Measurements from ENCODE around the gene GALT. TPM values are rescaled to one million over a fixed set of nuclear protein-coding genes. Genes with fewer than 3 reads are reported as not detected.

Gene GALT
- total RNA-seq, 2 donors from 2014 or later, result 22.2 to 33.0 TPM

DNA sequence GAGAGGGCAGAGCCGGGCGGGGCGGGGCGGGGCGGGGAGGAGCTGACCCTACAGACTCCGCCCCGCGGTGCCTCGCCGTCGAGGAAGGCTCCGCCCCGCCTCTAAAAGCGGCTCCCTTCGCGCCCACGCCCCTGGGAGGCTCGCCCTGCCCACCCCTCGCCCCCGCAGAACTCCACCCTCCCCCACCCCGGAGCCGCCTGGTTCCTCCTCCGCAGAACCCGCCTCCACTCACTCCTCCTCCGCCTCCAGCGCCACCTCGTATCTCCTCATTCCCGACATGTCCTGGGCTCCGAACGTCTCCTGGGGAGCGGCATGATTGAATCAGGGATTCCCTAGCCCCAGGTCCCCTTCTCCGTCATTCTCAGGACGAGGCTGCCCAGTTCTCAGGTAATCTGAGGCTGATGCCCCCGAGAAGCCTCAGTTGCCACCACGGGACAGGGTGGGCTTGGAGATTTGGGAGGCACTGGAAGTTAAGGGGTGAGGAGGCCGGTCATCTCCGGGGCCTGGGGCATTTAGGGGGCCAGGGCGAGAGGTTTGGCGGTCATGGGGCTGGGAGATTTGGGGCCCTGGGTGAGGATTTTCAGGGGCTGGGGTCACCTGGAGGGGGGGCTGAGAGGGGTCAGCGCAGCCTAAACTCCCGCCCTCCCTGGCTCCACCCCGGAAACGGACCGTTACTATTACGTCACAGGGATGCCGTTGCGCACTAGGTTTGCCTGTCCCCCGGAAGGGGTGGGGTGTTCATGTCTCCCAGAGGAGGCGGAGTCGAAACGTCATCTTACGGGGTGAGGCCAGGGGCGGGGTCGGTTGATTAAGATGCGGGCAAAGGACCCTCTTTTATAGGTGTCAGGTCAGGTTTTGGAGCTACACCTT, 19.1 kb downstream of the GALT start:
- intact Hi-C loops (cut with DNase I), result no loop called here
- peak; percentile 98 for DNase-seq (ENCODE audit: low spot score)

DNA sequence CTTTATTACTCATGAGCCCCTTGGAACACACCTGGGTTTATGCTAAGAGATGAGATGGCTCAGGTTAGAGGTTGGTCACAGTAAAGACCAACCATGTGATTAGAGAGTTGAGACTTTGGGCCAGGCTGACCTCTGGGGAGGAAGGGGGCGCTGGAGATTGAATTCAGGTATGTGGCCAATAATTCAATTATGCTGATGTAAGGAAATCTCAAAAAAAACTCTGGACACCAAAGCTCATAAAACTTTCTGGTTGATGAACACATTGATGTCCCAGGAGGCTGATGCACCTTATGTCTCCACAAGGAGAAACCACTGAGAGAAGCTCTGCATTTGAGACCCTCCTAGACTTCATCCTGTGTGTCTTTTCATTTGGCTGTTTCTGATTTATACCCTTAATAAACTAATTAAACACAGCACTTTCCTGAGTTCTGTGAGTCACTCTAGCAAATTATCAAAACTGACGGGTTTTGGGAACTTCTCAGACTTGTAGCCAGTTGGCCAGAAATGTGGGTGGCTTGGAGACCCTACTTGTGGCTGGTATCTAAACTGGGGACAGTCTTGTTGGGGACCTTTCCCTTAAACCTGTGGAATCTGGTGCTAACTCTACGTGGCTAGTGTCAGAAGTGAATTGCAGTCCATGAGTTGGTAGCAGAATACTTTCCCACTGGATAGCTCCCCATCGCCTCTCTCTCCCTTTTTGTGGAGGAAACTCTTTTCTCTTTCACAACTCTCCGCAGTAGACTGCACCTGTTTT, 23.5 kb downstream of the GALT start:
- intact Hi-C loops (cut with DNase I), result no loop called here
- DNase-seq (ENCODE audit: low spot score), result no peak

DNA sequence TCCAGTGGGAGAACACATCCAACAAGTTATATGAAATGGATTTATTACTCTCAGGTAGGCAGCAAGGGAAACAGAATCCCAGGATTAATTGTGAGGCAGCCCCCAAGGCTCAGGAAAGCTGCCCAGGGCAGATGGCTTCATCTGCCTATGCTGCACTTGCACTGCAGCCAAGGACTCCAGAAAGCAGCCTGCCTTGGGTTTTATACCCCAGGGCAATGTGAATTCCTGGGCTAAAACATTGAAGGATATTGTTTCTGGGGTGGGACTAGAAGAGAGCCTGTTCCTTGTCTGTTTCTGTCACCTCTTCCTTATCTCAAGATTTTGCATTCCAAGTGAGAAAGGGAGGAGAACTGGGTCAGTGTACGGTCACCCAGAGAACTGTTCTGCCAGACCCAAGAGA, 24.8 kb downstream of the GALT start:
- intact Hi-C loops (cut with DNase I), result no loop called here
- DNase-seq (ENCODE audit: low spot score), result no peak

DNA sequence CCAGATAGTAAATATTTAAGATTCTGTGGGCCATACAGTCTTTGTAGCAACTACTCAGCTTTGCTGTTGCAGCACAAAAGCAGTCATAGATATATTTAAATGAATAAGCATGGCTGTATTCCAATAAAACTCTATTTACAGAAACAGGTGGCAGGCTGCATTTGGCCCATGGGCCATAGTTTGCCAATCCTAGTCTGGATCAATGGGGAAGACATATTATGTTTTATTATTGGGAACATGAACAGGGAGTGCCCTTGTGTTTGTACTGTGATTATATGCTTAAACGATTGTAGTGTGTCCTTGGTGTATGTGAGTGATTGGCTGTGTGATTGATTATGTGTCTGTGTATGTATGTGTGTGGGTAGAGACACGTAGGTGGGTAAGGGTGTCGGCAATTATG, 28.0 kb downstream of the GALT start:
- DNase-seq (ENCODE audit: low spot score), result no peak
- intact Hi-C loops (cut with DNase I), result no loop called here

DNA sequence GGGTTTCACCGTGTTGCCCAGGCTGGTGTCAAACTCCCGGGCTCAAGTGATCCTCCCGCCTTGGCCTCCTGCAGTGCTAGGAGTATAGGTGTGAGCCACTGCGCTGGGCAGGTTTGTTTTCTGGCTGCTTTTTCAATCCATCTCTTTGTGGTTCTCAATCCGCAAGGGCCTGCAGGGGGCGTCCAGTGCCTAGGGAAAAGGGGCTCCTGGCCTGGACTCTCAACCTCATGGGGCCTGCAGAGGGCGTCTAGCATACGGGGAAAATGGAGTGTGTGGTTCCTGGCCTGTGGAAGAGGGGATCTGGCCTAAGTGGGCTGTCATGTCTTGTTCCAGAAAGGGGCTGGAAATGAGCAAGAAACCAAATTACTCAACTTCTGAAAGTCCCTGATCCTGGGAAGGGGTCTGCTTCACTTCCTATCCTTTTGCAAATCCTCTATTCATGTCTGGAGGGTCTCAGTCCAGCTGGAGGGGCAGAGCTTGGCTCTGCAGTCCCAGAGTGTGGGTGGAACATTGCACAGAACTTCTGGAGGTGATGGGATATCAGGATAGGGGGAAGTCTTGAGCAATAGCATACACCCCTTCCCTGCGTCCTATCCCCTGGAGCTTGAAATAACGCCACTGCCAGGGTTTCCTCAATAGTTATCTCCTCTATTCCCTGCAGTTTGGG, 28.7 kb downstream of the GALT start:
- intact Hi-C loops (cut with DNase I), result no loop called here
- peak; percentile 93 for DNase-seq (ENCODE audit: low spot score)

DNA sequence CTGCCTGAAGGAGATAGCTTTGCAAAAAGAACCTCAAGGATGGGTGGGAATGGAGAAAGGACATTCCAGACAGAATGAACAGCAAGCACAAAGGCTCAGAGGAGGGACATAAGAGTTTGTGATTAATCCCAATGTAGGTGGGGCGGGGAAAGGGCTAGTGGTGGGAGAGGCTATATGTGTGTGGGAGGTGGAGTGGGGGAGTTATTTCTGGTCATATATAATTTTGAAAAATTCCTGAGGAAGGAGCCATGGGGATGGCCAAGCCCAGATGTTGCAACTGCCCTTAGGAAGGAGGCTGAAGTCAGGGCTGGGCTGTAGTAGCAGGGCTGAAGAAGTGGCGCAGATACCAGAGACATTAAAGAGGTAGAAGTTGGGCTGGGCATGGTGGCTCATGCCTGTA, 29.4 kb downstream of the GALT start:
- intact Hi-C loops (cut with DNase I), result no loop called here

DNA sequence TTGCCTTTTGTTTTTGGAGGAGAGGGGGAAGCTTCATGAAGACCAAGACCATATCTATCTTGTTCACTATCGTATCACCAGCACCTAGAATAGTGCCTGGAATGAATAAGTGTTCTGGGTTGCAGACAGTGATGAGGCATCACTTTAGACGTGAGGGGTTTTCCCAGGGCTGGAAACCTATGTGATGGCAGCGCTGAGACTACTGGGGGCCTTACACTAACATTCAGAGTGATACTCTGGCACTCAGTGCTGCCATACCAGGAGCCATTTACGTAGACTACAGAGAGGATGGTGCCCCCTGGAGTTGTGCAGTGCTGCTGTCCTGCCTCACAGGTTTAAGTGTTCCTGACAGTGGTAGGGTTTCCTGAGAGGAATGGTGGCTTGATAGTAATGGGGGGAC, 37.7 kb downstream of the GALT start:
- no peak for DNase-seq (ENCODE audit: low spot score)
- intact Hi-C loops (cut with DNase I), result no loop called here

More for the DNA sequence above, 29.4 kb downstream of the GALT start:
- DNase-seq (ENCODE audit: low spot score), result no peak

DNA sequence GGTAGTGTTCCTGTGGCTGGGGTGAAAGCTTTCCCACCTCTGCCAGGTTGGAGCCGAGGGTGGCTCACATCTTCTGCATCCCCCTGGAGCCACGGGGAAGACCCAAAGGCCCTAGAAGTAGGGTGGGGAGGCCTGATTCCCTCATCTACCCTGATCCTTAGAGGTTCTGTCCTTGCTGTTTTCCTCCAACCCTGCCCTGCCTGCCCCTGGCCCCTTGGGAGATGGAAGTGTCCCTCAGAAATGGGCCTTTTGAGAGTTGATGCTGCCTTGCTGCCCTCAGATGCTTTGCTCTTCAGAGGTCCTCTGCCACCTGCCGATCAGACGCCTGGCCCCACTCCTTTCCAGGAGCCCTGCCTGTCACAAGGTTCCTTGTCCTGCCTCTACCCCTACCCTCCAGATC, 38.3 kb downstream of the GALT start:
- intact Hi-C loops (cut with DNase I), result no loop called here
- DNase-seq (ENCODE audit: low spot score), result no peak

DNA sequence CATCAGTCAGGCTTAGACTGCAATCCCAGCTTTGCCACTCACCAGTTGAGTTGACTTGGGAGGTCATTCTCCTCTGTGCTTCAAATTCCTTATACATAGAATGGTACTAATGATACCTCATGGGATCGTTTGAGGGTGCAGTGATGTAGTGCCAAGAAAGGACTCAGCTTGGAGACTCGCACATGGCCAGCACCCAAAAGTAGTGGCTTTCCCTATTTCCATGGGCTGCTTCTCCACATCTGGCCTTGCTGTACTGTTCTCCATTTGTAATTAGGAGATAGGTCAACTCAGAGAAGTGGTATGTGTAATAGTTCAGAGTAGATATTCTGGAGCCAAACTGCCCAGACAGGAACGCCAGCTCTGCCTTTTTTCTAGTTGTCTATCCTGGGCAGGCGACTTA, 39.1 kb downstream of the GALT start:
- DNase-seq (ENCODE audit: low spot score), result no peak
- intact Hi-C loops (cut with DNase I), result no loop called here

DNA sequence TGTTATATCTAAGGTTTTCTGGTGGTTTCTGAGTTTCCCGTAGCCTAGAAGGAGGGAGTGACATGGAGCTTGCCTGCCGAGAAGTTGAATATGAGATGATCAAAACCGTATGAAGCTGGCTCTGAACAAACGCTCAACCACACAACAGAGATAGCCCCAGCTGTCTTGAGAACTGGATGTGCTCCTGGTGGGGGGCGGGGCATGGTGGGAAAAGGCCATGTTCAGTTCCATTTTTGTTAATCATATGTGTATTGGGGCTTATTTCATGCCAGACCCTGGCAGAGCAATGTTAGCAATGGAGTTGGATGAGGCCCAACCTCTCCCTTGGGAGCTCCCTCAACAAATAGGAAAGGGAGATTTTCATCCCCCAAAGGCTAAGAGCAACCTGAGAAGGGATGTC, 39.8 kb downstream of the GALT start:
- DNase-seq (ENCODE audit: low spot score), result peak; percentile 94
- intact Hi-C loops (cut with DNase I), result no loop called here

DNA sequence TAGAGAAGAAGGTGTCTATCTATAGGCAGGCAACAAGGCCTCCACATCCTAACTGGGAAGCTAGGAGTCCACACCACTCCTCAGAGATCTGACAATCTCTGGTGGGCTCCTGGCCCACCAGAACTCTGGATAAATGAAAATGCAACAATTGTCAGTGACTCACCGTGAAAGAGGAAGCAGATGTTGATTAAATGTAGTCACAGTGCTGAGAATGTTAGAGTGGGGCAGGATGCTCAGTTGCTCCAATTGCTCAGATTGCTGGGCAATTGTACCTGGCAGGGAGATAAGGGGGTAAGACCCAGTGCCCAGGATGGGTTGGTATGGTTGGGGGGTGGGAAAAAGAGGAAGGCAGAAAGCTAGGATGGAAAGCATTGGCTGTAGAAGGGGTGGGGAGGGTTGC, 40.3 kb downstream of the GALT start:
- no peak for DNase-seq (ENCODE audit: low spot score)

DNA sequence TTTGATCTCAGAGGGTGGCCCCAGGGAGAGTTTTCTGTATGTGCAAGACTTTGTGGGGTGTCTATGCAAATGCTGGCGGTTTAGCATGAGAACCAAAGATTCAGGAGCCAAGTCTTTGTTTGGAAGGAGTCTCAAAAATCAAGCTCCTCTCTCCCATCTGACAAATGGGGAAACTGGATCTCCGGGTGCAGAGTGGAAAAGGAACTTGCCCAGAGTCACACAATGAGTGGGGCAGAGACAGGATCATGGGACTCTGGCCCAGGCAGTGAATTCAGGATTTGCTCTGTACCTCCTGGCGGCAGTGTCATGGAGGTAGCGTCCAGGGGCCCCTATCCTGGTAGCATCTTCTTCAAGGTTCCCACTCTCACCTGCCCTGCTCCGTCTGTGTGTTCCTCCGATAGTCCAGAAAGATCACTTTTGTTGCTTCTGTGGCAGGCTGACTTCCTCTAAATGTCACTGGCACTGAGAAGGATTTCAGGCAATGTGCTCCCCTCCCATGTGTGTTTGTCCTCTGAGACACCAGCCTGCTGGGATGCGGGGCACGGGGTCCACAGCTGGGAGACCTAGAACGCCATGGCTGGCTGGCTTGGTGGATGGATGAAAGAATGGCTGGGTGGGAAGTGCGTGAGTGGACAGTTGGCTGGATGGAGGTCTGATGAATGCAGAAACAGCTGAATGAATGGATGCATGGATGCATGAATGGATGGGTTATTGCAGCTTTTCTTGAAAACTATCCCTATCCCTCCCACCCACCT, 41.0 kb downstream of the GALT start:
- intact Hi-C loops (cut with DNase I), result no loop called here
- DNase-seq (ENCODE audit: low spot score), result no peak

More for the DNA sequence above, 40.3 kb downstream of the GALT start:
- intact Hi-C loops (cut with DNase I), result no loop called here

DNA sequence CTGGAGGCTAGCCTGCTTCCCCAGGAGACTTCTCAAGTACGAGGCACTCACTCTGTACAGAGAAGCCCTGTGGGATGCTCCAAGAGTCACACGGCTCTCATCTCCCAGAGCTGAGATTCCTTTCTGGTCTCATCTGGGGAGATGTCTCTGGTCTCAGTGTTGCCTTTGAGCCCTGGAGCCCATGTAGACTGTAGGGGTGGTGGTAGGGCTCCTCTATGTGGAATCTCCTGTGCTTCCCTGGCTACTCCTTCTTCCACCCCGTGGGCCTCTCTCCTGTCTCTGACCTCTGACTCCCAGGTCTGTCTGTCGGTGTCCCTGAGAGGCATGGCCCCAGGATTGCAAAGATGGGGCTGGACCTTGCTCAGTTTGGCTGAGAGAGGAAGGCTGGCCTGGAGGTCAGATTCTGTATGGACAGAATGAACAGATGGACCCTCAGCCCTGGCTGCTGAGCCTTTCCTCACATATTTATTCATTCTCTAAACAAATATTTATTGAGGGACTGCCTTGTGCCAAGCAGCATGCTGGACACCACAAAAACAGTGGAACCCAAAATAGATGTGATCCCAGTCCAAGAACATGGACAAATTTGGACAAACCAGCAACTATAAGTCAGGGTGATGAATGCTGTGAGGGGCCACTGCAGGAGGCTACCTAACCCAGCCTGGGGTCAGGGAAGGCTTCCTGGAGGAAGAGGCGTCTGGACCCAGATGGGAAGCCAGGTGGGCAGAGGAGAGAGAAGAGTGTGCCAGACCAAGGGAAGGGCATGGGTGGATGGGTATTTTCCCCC, 42.0 kb downstream of the GALT start:
- intact Hi-C loops (cut with DNase I), result no loop called here
- DNase-seq (ENCODE audit: low spot score), result no peak

DNA sequence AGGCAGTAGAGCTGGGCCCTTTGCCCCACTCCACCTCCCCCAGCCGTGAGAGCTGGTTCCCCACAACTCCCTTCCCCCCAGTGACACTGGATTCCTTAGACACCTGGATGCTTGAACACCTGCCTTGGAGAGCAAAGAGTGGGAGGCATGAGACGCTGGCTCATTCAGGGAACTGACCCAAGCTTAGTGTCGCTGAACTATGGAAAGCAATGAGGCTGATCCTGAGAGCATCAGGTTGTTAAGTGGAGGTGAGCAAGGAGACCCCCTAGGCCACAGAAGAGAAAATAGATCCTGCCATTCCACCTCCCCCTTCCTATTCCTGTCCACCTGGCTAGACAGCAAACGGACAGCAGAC, 42.6 kb downstream of the GALT start:
- DNase-seq (ENCODE audit: low spot score), result no peak
- intact Hi-C loops (cut with DNase I), result no loop called here

DNA sequence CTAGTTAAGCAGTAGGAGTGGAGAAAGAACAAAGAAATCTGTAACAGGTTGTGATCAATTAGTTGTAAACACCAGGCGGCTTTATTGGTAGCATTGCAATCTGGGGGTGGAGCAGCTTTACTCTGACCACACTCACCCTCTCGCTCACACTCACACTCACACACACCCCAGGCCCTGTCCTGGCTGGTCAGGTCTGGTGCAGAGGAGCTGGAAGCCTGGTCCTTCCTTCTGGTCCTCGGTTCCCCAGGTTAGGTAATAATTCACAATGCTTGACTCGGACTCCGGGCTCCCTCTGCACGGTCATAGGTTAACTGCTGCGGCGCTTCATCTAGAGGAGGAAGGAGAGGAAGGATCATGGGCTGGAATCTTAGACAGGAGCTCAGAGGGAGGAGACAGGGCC, 43.0 kb downstream of the GALT start:
- intact Hi-C loops (cut with DNase I), result no loop called here
- no peak for DNase-seq (ENCODE audit: low spot score)

DNA sequence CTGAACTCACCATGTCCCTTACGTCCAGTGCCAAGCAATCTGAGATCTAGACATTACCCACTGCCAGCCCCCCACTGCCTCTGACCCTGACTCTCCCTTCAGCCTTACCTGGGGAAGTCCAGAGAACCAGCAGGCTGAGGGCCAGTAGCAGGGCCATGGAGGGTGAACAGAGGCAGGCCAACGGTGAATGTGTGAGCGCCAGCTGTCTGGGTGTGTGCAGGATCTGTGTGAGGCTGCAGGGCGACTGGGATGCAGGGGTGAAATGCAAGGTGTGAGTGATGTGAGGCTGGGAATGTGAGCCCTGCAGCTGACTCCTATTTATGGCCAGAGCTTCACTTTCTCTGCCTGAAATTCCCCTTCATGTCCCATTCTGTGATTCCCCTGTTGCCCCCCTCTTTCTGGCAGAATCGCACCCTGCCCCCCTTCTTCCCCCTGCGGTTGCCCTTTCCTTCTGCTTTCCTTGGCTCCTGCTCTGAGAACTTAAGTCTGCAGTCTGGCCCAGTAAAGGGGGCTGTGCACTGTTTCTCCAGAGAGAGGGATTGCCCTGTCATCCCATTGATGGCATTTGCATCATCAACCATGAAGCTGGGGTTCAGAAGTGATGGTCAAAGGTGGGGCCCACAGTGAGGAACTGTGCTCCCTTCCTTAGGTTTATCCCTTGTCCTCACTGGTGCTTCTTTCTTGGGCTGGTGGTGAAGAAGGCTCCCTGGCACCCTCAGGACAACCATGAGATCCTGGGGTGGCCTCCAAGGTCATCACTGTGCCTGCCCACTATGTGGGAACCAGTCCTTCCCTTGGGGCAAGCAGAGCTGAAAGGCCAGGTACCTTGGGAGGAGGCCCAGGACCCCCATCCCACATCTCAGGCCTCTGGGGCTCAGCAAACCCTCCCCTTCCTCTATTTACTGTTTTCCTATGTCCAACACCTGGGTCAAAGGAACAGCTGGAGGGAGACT, 44.8 kb downstream of the GALT start, which contains the start of gene CCL19:
Gene CCL19 (minus strand): TSS at position 294 of the 953 bp plus-strand sequence. CDS start 137 bp downstream, at position 157.
- no peak for DNase-seq (ENCODE audit: low spot score)
- intact Hi-C loops (cut with DNase I), result no loop called here

DNA sequence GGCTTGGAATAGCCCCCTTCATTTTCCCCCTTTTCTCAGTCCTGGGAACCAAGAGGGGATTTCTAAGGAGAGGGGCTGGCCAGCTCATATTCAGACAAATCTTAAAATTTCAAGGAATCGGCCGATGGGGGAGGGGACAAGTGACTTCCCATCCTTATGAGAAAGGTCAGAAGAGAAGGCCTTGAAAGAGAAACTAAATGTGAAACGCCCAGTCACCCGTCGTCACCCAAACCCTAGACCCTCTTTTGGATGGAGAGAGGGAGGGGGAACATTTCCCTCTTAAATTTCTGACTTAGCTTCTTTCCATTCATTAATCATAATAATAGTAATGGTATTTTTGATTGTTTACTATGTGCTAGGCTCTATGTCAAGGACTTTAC, 45.5 kb downstream of the GALT start:
- intact Hi-C loops (cut with DNase I), result no loop called here
- no peak for DNase-seq (ENCODE audit: low spot score)

DNA sequence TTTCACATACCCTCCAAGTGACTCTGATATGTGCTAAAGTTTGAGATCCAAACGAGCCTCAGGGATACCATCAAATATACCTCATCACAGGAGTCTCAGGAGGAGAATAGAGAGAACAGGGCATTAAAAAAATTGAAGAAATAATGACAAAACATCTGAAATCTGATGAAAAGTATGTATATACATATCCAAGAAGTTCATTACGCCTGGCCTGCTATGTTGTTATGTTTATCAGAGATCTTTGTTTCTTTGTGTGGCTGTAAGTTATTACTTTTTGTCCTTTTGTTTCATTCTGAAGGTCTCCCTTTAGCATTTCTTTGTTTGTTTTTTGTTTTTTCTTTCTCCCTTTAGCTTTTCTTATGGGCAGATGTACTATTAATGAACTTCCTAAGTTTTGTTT, 47.1 kb downstream of the GALT start:
- DNase-seq (ENCODE audit: low spot score), result no peak

More for the DNA sequence above, 47.1 kb downstream of the GALT start:
- intact Hi-C loops (cut with DNase I), result no loop called here
